Uterus (tissue), 2 donors: ENCODE results near the gene RAD50.

ENCODE experiments used
- POLR2A ChIP-seq, 2 donors: fragments of 450-650 bp; IDR thresholded peaks; one replicate each; pipeline ENCODE4 v1.6.1; 2016; ENCODE audit warnings: antibody characterized with exemption in 2 of 2, mild to moderate bottlenecking in 1 of 2, moderate library complexity in 1 of 2
- TF ChIP-seq, protein P1 (sequence below), 4 experiments: fragments of 200-600 bp in 2 of 4; fragments of 450-650 bp in 2 of 4; sonication (generic) in 2 of 4; IDR thresholded peaks; one replicate each; pipeline ENCODE4 v1.5.1; 2016 to 2019; ENCODE audit warnings: antibody characterized with exemption in 4 of 4, mild to moderate bottlenecking in 2 of 4, moderate library complexity in 1 of 4

DNA sequence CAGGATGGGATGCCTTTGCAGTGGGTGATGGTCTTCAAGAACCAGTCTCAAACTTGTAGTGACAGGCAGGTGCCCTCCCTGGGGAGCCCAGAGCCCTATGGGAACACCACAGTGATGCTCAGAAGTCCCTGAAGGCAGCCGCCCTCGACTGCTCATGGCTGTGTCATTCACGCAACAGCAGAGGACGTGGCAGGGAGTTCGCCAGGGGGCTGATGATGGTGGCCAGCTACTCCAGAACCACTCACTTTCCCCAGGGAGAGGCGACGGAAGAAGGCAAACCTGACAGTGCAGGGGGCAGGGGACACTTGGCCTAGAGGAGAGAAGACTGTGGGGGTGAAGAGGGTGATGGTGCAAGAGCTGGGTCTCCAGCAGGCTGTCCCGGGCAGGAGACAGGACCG, 105.2 kb downstream of the RAD50 start:
- TF ChIP-seq, protein P1, sequence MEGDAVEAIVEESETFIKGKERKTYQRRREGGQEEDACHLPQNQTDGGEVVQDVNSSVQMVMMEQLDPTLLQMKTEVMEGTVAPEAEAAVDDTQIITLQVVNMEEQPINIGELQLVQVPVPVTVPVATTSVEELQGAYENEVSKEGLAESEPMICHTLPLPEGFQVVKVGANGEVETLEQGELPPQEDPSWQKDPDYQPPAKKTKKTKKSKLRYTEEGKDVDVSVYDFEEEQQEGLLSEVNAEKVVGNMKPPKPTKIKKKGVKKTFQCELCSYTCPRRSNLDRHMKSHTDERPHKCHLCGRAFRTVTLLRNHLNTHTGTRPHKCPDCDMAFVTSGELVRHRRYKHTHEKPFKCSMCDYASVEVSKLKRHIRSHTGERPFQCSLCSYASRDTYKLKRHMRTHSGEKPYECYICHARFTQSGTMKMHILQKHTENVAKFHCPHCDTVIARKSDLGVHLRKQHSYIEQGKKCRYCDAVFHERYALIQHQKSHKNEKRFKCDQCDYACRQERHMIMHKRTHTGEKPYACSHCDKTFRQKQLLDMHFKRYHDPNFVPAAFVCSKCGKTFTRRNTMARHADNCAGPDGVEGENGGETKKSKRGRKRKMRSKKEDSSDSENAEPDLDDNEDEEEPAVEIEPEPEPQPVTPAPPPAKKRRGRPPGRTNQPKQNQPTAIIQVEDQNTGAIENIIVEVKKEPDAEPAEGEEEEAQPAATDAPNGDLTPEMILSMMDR (IDR thresholded peaks at IDR 0.05) = no peak
- TF ChIP-seq POLR2A (IDR thresholded peaks at IDR 0.05) = no peak
